Peyer's patch (tissue), 4 donors: ENCODE data around the gene RSL1D1. TPM values are rescaled to one million over a fixed set of nuclear protein-coding genes. Genes with fewer than 3 reads are reported as not detected.
A peak's percentile ranks its signal among the peaks of the same experiment; 100 is the strongest.

Source experiments
- DNase-seq, 3 donors: peaks; one replicate each; pipeline ENCODE4 v3.0.0-alpha.2; 2017 to 2019
- H3K27ac ChIP-seq, 4 donors: fragments of 200-600 bp; sonication (generic); one replicate each; pipeline ENCODE4 v1.5.1; 2016 to 2019
- H3K27me3 ChIP-seq, 2 donors: fragments of 200-600 bp; sonication (generic); one replicate each; pipeline ENCODE4 v1.5.1; 2019
- H3K36me3 ChIP-seq, 3 donors: fragments of 200-600 bp; sonication (generic); one replicate each; pipeline ENCODE4 v1.5.1; 2016 to 2019
- H3K4me1 ChIP-seq, 4 donors: fragments of 200-600 bp; sonication (generic); one replicate each; pipeline ENCODE4 v1.5.1; 2016 to 2019
- H3K4me3 ChIP-seq, 4 donors: fragments of 200-600 bp; sonication (generic); 1 replicate in 3 of 4; 2 replicates in 1 of 4; pipeline ENCODE4 v1.5.1; 2016 to 2019; ENCODE audit warnings: mild to moderate bottlenecking in 1 of 4
- H3K9me3 ChIP-seq, 4 donors: fragments of 200-600 bp; sonication (generic); one replicate each; pipeline ENCODE4 v1.5.1; 2016 to 2019; ENCODE audit warnings: mild to moderate bottlenecking in 1 of 4
- CTCF ChIP-seq, 6 experiments: fragments of 450-650 bp in 4 of 6; fragments of 200-600 bp in 2 of 6; sonication (generic) in 1 of 6; IDR thresholded peaks; one replicate each; pipeline ENCODE4 v1.5.1; 2017 to 2019; ENCODE audit warnings: antibody characterized with exemption in 6 of 6, mild to moderate bottlenecking in 3 of 6, moderate library complexity in 1 of 6
- POLR2A ChIP-seq, 2 donors: fragments of 450-650 bp; IDR thresholded peaks; one replicate each; pipeline ENCODE4 v1.5.1; 2017; ENCODE audit warnings: antibody characterized with exemption in 2 of 2, mild to moderate bottlenecking in 2 of 2, moderate library complexity in 2 of 2
- total RNA-seq, 4 donors: library from RNA; depleted of rRNA; stranded (reverse); fragments of >200 nt; gene quantifications; one replicate each; pipeline ENCODE4 v1.1.0, GENCODE V29; 2016

The RSL1D1 gene
- total RNA-seq, 4 donors from 2014 or later: 45.2 to 83.2 (median 54.3) TPM

DNA sequence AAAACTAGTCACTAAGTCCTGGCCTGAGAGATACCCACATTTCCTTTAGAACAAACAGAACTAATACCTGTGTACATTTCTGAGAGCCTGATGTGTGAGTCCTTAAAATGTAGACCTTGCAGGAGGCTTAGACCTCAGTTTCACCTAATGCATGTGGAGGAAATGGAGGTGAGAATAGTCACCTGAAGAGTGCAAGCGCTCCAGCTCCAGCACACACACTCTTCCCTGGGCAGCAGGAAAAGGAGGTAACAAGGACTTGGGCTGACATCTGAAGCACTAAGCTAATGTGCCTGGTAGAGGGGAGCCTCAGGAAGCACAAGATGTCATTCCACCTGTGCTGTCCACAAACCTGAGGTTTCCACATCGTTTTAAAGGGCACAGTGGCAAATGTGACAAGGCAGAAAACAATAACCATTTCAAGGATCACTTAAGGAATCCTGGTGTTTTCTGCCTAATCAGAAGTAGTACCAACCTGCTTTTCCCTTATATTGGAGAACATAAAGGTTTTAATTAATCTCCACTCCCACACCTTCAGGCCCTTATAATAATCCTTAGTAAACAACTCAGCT, 17.2 kb upstream of the RSL1D1 start:
- Histone ChIP-seq H3K36me3 (peaks cover 0 to 29% (median 0%) of the 10 kb centered on the region in 3 donors), H3K4me1 (no peaks in the 10 kb centered on the region), H3K27ac (no peak overlapping the region), H3K27me3 (no peaks in the 10 kb centered on the region), H3K4me3 (no peak overlapping the region), H3K9me3 (no peaks in the 10 kb centered on the region)
- TF ChIP-seq CTCF (IDR thresholded peaks at IDR 0.05): no peak
- TF ChIP-seq POLR2A (IDR thresholded peaks at IDR 0.05): no peak
- DNase-seq: no peak

DNA sequence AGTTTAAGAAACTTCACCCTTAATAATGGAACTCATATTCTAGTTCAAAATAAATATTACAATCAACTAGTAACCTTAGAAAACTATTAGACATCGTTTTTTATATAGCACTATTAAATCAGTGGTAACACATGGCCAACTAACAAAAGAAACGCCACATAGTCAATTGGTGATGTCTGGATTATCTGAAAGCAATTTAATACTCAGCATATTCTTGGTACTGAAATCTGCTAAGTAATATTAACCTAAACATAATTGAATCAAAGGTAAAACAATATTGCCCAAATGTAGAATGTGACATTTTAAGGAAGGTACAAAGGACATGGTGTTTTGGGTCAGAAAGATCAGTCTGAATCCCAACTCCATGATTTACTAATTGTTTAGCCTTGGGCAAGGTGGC, 11.1 kb upstream of the RSL1D1 start:
- H3K4me3 ChIP-seq: no peak overlapping the region
- H3K27ac ChIP-seq: no peak overlapping the region
- no peaks in the 10 kb centered on the region for H3K9me3 ChIP-seq
- TF ChIP-seq CTCF (IDR thresholded peaks at IDR 0.05): no peak
- no peak for TF ChIP-seq POLR2A (IDR thresholded peaks at IDR 0.05)
- no peak for DNase-seq
- H3K4me1 ChIP-seq: no peaks in the 10 kb centered on the region
- H3K36me3 ChIP-seq: no peaks in the 10 kb centered on the region
- H3K27me3 ChIP-seq: no peaks in the 10 kb centered on the region

- Histone ChIP-seq H3K4me3 (no peak overlapping the region), H3K36me3 (no peaks in the 10 kb centered on the region), H3K4me1 (peaks cover 0 to 8% (median 3%) of the 10 kb centered on the region in 4 donors), H3K9me3 (no peaks in the 10 kb centered on the region), H3K27ac (no peak overlapping the region), H3K27me3 (no peaks in the 10 kb centered on the region)
- TF ChIP-seq CTCF (IDR thresholded peaks at IDR 0.05): no peak
- no peak for DNase-seq
Observed at GRCh38 chr16:11857161-11857560, 5.8 kb upstream of the RSL1D1 start.

DNA sequence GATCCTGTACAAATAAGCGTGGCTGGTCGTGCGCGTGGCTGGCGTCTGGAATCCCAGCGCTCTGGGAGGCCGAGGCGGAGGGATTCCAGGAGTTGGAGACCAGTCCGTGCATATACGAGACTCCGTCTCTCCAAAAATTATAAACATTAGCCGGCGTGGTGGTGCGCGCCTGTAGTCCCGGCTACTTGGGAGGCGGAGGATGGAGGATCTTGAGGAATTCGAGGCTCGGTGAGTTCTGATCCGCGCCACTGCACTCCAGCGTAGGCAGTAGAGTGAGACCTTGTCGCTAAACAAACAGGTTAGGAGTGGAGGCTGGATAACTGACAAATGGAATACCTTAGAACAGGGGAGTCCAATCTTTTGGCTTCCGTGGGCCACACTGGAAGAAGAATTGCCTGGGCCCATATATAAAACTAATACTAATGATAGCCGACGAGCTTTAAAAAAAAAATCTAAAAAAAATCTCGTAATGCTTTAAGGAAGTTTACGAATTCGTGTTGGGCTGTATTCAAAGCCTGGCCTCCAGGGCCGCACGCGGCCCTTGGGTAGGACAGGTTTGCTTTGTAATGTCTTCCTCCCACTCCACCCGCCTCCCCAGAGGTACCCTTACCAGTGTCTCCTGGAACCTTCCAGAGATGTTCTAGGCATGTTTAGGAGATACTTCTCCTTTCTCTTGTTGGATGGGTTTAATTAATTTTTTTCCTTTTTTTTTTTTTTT, 909 bp upstream of the RSL1D1 start:
- no peak for DNase-seq
- no peaks in the 10 kb centered on the region for H3K9me3 ChIP-seq
- H3K27me3 ChIP-seq: no peaks in the 10 kb centered on the region
- H3K4me1 ChIP-seq: peaks cover 0 to 27% (median 6%) of the 10 kb centered on the region in 4 donors
- peak overlapping the region; percentile 78 to 91 (median 87) for H3K27ac ChIP-seq
- no peak for TF ChIP-seq POLR2A (IDR thresholded peaks at IDR 0.05)
- no peak for TF ChIP-seq CTCF (IDR thresholded peaks at IDR 0.05)
- H3K4me3 ChIP-seq: peak overlapping the region; percentile 80 to 99 (median 86)
- peaks cover 0 to 26% (median 0%) of the 10 kb centered on the region in 3 donors for H3K36me3 ChIP-seq

GRCh38 chr16:11848842-11849241, 2.5 kb downstream of the RSL1D1 start:
- no peak overlapping the region for H3K27ac ChIP-seq
- H3K4me1 ChIP-seq: peaks cover 0 to 27% (median 5%) of the 10 kb centered on the region in 4 donors
- no peaks in the 10 kb centered on the region for H3K27me3 ChIP-seq
- DNase-seq: no peak
- peaks cover 0 to 60% (median 0%) of the 10 kb centered on the region in 3 donors for H3K36me3 ChIP-seq
- no peak overlapping the region for H3K4me3 ChIP-seq
- TF ChIP-seq CTCF (IDR thresholded peaks at IDR 0.05) (no peak), POLR2A (IDR thresholded peaks at IDR 0.05) (no peak)
- no peaks in the 10 kb centered on the region for H3K9me3 ChIP-seq
